ENCODE results near the gene CEP72.
"Not testable (repeated sequence)": the region's sequence is repeated elsewhere in the genome, so short reads cannot be mapped to it uniquely, and the experiment has no call there.

CEP72 gene

DNA sequence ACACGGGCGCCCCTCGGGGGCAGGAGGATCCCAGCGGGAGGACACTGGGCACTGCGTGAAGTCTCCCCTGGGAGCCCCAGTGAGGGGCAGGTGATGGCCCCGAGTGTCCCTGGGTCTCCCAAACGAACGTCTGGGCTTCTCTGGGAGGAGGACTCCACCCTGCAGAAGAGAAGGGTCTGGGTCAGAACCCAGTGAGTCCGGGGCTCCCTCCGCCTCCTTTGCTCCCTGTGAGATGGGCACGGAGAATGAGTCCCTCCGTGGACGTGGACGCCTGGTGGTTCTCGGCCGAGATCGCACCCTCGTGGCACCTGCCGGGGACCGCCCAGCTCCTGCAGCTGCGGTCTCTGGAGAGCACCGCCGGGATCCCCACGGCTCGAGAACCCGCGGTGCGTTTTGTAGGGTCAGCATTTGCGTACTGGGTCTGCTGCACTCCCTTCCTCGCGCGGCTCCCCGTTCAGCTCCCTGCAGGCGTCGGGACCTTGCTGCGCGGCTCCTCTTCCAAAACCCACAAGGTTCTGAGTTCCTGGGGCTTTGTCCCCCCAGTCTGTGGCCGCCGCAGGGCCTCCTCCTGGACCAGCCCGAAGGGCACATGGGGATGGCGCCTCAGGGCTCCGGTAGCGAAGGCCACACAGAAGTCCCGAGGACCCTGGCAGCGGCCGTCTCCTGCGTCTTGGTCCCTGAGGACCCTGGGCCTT lies 10.2 kb upstream of the CEP72 start:
- DNase-seq: no peak

DNA sequence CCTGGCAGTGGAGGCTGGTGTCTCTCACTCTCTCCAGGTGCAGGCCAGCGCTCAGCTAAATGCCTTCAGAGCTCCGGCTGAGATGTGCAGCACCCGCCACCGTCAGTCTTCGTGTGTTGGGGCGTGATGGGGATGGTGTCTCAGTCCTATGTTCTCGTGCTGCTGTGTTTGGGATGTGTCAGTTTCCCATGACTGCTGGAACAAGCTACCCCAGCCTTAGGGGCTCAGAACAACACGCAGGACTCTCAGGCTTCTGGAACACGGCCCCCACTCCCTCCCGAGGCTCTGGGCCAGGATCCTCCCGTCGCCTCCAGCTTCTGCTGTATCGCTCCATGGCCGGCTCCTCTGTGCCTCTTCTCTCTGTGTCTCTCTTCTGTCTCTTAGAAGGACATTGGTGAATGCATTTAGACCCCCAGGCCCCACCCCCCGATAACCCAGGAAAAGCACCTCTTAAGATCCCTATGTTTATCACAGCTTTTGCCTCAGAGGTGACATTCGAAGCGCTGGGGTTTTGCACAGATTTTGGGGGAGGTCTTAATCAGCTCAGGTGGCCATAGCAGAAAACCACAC lies 9.6 kb upstream of the CEP72 start:
- DNase-seq: no peak

GRCh38 chr5:603081-603998 lies 8.8 kb upstream of the CEP72 start:
- DNase-seq: no peak

DNA sequence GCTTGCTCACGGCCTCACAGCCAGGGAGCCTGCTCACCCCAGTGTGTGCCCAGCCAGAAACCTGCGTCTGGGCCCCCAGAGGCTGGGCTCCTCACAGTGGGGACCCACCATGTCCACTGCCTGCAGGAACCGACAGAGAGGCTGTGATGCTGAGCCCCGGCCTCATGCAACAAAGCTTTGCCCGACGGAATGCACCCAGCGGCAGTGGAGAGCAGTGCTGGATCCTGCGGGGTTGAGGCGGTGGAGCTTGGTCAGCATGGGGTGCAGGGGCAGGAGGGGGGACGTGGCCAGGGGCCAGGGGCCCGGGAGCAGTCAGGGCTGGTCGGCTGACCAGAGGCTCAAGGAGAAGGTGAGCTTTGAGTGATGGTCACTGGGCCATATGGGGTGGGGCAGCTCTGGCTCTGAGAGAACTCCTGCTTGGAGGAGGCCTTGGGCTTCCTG lies 7.7 kb upstream of the CEP72 start:
- DNase-seq: no peak

GRCh38 chr5:605090-605489 lies 7.0 kb upstream of the CEP72 start:
- DNase-seq: not testable (repeated sequence)

- no peak for DNase-seq
Observed at GRCh38 chr5:606061-606460, 6.1 kb upstream of the CEP72 start.

GRCh38 chr5:606526-607399 lies 5.4 kb upstream of the CEP72 start:
- DNase-seq: no peak

DNA sequence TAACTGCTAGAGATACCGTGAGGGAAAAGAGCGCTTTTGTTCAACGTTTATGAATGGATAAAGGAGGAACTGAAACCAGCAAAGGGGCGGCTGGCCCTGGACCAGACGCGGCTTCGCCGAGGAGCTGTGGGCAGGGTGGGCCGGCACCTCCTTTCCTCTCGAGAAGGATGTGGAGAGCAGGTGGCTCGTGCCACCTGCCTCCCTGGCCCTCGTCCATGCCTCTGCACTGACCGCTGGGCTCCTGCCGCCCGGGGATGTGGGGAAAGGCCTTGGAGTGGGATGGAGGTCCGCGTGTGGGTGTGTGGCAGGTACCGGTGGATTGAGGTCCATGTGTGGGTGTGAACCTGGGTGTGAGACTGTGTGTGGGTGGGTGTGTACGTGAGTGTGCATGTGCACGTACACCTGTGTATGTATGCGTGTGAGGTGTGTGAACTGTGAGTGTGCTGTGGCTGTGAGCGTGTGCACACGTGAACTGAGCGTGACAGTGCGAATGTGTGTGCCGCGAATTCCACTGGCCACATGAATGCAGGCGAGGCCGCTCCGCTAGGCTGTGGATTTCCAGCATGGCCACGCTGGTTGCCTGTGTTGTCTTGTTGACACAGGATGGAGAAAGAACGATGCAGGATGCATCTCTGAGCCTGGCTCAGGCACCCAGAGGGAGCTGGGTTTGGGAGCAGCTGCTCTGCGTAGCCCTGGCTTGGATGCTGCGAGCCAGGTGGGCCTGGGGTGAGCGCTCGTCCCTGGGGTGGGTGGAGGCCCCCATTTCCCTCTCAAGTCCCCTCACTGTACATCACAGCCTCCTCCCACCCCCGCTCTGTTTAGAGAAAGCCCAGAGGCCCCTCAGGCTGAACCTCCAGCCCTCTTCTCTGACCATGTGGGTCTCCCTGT lies 4.4 kb upstream of the CEP72 start:
- no peak for DNase-seq

- no peak for DNase-seq
Observed at GRCh38 chr5:608429-609370, 3.4 kb upstream of the CEP72 start.

GRCh38 chr5:609506-609905 lies 2.6 kb upstream of the CEP72 start:
- no peak for DNase-seq

DNA sequence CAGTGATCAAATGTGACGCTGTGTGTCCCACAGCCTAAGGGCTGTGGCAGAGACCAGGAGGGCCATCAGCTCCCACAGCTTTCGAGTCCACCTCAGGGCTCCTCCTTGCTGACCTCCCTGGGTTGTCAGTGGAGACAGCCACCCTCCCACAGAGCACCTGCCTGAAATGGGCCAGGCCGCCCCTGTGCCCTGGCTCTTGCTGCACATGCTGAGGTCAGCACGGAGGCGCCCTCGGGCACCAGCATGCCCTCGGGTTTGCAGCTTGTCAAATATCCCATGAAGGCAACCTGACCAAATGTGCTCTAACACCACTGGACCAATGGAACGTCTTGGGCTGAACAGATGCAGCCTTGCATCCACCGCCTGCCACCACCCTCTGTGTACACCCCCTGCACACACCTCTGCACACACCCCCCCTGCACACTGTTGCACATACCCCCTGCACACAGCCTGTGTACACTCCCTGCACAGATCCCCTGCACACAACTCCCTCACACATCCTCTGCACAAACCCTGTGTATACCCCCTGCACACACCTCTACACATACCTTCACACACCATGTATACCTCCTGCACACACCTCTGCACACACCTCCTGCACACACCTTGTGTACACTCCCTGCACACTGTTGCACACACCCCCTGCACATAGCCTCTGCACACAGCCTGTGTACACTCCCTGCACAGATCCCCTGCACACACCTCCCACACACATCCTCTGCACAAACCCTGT lies 2.0 kb upstream of the CEP72 start:
- DNase-seq: no peak

DNA sequence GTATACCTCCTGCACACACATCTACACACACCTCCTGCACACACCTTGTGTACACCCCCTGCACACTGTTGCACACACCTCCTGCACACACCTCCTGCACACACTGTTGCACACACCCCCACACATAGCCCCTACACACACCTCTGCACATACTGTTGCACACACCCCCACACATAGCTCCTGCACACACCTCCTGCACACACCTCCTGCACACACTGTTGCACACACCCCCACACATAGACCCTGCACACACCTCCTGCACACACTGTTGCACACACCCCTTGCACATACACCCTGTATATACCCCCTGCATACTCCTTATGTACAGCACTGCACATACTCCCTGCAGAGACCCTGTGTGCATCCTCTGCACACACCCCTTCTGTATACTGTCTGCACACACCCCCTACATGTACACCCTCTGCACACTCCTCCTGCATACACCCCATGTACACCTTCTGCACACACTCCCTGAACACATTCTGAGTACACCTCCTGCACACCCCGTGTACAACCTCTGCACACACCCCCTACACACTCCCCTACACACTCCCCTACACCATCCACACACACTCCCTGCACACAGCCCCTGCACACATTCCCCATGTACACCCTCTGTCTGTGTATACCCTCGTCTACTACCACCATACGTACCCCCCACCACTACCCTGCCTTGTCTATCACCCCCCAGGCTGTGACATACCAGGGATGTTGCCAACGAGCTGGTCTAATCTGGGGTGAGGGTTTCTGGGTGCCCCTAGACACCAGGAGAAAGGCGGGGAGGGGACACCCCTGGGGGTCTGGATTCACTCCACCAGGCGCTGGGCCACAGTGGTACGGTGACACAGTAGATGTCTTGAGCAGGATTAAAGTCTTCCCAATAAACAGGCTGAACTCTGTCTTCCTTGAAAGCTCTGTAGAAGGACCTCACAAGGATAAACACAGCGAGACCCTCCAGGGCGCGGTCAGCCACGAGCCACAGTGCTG lies 1.1 kb upstream of the CEP72 start:
- DNase-seq: no peak

- no peak for DNase-seq
Observed at GRCh38 chr5:612498-613424, 621 bp downstream of the CEP72 start.

DNA sequence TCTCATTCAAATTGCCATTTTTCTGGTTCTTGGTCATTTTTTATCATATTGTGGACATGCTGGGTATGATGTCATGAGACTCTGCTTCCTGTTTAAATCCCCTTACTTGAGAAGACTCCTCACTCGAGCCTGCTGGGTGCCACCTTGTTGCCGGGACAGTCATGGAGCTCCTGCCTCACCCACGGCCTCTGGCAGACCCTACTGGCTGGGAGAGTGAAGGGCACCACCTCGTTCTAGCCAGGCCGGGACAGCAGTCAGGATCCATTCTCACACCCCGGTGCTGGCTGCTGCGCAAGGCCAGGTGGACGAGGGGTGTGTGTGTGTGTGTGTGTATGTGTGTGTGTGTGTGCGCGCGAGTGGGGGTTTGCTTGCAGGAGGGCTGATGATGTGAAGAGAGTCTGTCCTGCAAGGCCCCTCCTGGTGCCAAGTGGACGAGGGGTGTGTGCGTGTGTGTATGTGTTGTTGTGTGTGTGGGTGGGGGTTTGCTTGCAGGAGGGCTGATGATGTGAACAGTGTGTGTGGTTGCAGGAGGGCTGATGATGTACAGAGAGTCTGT lies 4.4 kb downstream of the CEP72 start:
- DNase-seq: no peak

GRCh38 chr5:617896-618295 lies 5.8 kb downstream of the CEP72 start:
- no peak for DNase-seq

DNA sequence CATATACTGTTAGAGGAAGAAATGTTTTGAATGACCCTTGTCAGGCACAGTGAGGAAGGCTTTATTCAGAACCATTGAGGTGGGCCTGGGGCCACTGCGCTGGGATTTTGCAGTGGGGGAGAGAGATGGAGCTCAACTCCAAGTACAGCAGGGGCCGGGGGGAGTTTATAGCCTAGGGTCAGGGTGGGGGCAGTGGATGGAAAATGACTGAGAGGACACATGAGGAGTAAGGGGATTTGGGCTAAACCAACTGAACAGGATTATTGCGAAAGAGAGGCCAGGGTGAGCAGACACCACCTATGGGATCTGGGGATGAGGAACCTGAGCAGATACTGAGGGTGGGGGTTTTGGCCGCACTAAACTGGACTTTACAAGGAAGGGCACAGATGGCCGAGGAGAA lies 6.3 kb downstream of the CEP72 start:
- DNase-seq: no peak

DNA sequence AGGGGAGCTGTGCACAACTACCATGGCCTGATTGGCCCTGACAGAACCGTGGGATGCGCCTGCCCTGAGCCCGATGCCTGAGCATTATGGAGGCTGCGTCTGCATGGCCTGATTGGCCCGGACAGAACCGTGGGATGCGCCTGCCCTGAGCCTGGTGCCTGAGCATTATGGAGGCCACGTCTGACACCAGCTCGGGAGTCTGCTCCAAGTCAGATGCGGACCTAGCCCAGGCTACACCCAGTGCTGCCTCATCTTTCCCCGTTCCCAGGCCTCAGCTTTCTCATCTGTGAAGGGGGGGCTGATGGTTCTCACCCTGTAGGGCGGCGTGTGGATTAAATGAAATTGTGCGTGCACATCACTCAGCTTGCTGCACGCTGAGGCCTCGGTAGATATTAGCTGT lies 7.3 kb downstream of the CEP72 start:
- no peak for DNase-seq

Measured in stimulated activated CD4-positive, alpha-beta T cell treated with anti-CD3 and anti-CD28 coated beads, Interleukin-4, amount 100 ng/mL, for 24 hours (primary cell).